Hematopoietic multipotent progenitor cell treated with erythropoietin and hydrocortisone succinate and interleukin-3 and kit ligand, for 6 days (in vitro differentiated cells): ENCODE data around the gene PPM1H.
"Not testable (repeated sequence)": the region's sequence is repeated elsewhere in the genome, so short reads cannot be mapped to it uniquely, and the experiment has no call there.

Experiments used
- DNase-seq: peaks from one replicate; pipeline ENCODE4 v3.0.0-alpha.2; 2015

PPM1H gene

GRCh38 chr12:62832558-62832957 is 102.4 kb downstream of the PPM1H start:
- no peak for DNase-seq

GRCh38 chr12:62832027-62832426 is 102.9 kb downstream of the PPM1H start:
- no peak for DNase-seq

GRCh38 chr12:62827855-62828254 is 107.1 kb downstream of the PPM1H start:
- no peak for DNase-seq

- DNase-seq: no peak
Measured at GRCh38 chr12:62827042-62827441, 107.9 kb downstream of the PPM1H start.

GRCh38 chr12:62817556-62818271 is 117.2 kb downstream of the PPM1H start:
- peak; percentile 47 for DNase-seq

GRCh38 chr12:62814243-62814642 is 120.7 kb downstream of the PPM1H start:
- no peak for DNase-seq

- DNase-seq: peak; percentile 88
Measured at GRCh38 chr12:62813031-62813829, 121.7 kb downstream of the PPM1H start.

- DNase-seq: not testable (repeated sequence)
Measured at GRCh38 chr12:62811481-62811880, 123.5 kb downstream of the PPM1H start.

GRCh38 chr12:62808166-62808879 is 126.6 kb downstream of the PPM1H start:
- DNase-seq: no peak

GRCh38 chr12:62806893-62807292 is 128.1 kb downstream of the PPM1H start:
- DNase-seq: no peak

- DNase-seq: peak; percentile 33
Measured at GRCh38 chr12:62806244-62806836, 128.6 kb downstream of the PPM1H start.

GRCh38 chr12:62805517-62805916 is 129.4 kb downstream of the PPM1H start:
- no peak for DNase-seq

GRCh38 chr12:62803756-62804155 is 131.2 kb downstream of the PPM1H start:
- no peak for DNase-seq

- no peak for DNase-seq
Measured at GRCh38 chr12:62802984-62803383, 132.0 kb downstream of the PPM1H start.

GRCh38 chr12:62802321-62802720 is 132.6 kb downstream of the PPM1H start:
- no peak for DNase-seq

GRCh38 chr12:62801796-62802195 is 133.2 kb downstream of the PPM1H start:
- DNase-seq: no peak

- DNase-seq: no peak
Measured at GRCh38 chr12:62800707-62801400, 134.1 kb downstream of the PPM1H start.

- no peak for DNase-seq
Measured at GRCh38 chr12:62799766-62800406, 135.1 kb downstream of the PPM1H start.

GRCh38 chr12:62799126-62799736 is 135.7 kb downstream of the PPM1H start:
- DNase-seq: peak; percentile 85

GRCh38 chr12:62794218-62794583 is 140.7 kb downstream of the PPM1H start:
- no peak for DNase-seq
